ENCODE measurements around the gene FSTL1. TPM values are rescaled to one million over a fixed set of nuclear protein-coding genes. Genes with fewer than 3 reads are reported as not detected.

The FSTL1 gene
- total and polyA plus RNA-seq, 2 experiments from 2014 or later = 50.8 to 258 TPM

- H3K27me3 Mint-ChIP-seq (ENCODE audit: insufficient read depth, low read depth, poor library complexity) = peaks cover 1% of the 10 kb centered on the region
- peaks cover 59% of the 10 kb centered on the region for H3K36me3 Mint-ChIP-seq (ENCODE audit: low read depth)
- TF ChIP-seq STAT1 (IDR thresholded peaks at IDR 0.05; ENCODE audit: unreplicated experiment) (no peak), ZNF462 (CRISPR knock-in tag; IDR thresholded peaks at IDR 0.05) (no peak), JUNB (IDR thresholded peaks at IDR 0.05; ENCODE audit: unreplicated experiment) (no peak), EZH2phosphoT487 (IDR thresholded peaks at IDR 0.05; ENCODE audit: unreplicated experiment) (no peak), REST (IDR thresholded peaks at IDR 0.05; ENCODE audit: unreplicated experiment) (no peak), CTCF (conservative IDR thresholded peaks at IDR 0.05; ENCODE audit: low read depth in 2 of 2) (no peak), ZNF114 (CRISPR knock-in tag; IDR thresholded peaks at IDR 0.05) (no peak), ETS1 (IDR thresholded peaks at IDR 0.05) (no peak), NANOG (IDR thresholded peaks at IDR 0.05; ENCODE audit: borderline replicate concordance) (no peak), CREB1 (CRISPR knock-in tag; IDR thresholded peaks at IDR 0.05; ENCODE audit: low read depth) (no peak)
- ATAC-seq (no peak), DNase-seq (ENCODE audit: low spot score) (no peak)
- Histone ChIP-seq H4K20me1 (replicated peaks; ENCODE audit: insufficient read depth) (peaks cover 2% of the 10 kb centered on the region; the same call in 1 of the 2 replicates), H3K27ac (ENCODE audit: low read depth) (peak overlapping the region; percentile 1; the same call in 1 of the 2 replicates), H3K36me3 (ENCODE audit: insufficient read depth) (peaks cover 10% of the 10 kb centered on the region; the same call in 1 of the 2 replicates), H3K27me3 (ENCODE audit: insufficient read depth) (no peaks in the 10 kb centered on the region), H3K4me2 (no peak overlapping the region), H3K9me2 (ENCODE audit: insufficient read depth) (no peaks in the 10 kb centered on the region), H2AFZ (no peak overlapping the region), H3K4me1 (ENCODE audit: insufficient read depth) (peaks cover 31% of the 10 kb centered on the region), H3K4me3 (no peak overlapping the region), H3K79me2 (replicated peaks; ENCODE audit: insufficient read depth) (peaks cover 71% of the 10 kb centered on the region), H3F3A (replicated peaks; ENCODE audit: low read depth) (no peaks in the 10 kb centered on the region)
- H3K4me3 Mint-ChIP-seq = no peak overlapping the region
- H3K4me1 Mint-ChIP-seq = peaks cover 61% of the 10 kb centered on the region
- H3K27ac Mint-ChIP-seq = peak overlapping the region; percentile 48; the same call in 1 of the 2 replicates
- no peaks in the 10 kb centered on the region; the same call in 2 of the 3 replicates for H3K9me3 Mint-ChIP-seq
Observed at GRCh38 chr3:120435621-120436020, 15.2 kb downstream of the FSTL1 start.

All from GM23338 (cell line).